Astrocyte (in vitro differentiated cells and primary cell): ENCODE data around the gene OSBPL3. TPM values are rescaled to one million over a fixed set of nuclear protein-coding genes. Genes with fewer than 3 reads are reported as not detected.

Experiments
- DNase-seq: peaks from one replicate; pipeline ENCODE4 v3.0.0-alpha.2; 2010; ENCODE audit warnings: low read depth
- FAIRE-seq: peaks from 2 replicates; lab custom pipeline; 2011; peaks lifted over from hg19 to GRCh38; lab: Jason Lieb, UNC
- H2AFZ ChIP-seq: 2 replicates; pipeline ENCODE4 v1.6.0; 2012; ENCODE audit warnings: low read depth, low read length, inconsistent platforms
- H3K27ac ChIP-seq: 2 replicates; pipeline ENCODE4 v1.5.1; 2011; ENCODE audit warnings: low read depth, low read length, inconsistent platforms
- H3K27me3 ChIP-seq: 2 replicates; pipeline ENCODE4 v1.6.0; 2011; ENCODE audit warnings: low read length, inconsistent platforms; ENCODE audit not compliant: insufficient read depth
- H3K36me3 ChIP-seq: 2 replicates; pipeline ENCODE4 v1.5.1; 2011; ENCODE audit warnings: low read length, inconsistent platforms; ENCODE audit not compliant: insufficient read depth
- H3K4me1 ChIP-seq: 2 replicates; pipeline ENCODE4 v1.5.1; 2011; ENCODE audit warnings: low read length, inconsistent platforms; ENCODE audit not compliant: insufficient read depth
- H3K4me2 ChIP-seq: 2 replicates; pipeline ENCODE4 v1.6.0; 2012; ENCODE audit warnings: low read length, inconsistent platforms
- H3K4me3 ChIP-seq: 2 replicates; pipeline ENCODE4 v1.5.1; 2011; ENCODE audit warnings: low read depth, mild to moderate bottlenecking, low read length, inconsistent platforms; ENCODE audit not compliant: insufficient read depth
- H3K79me2 ChIP-seq: 2 replicates; pipeline ENCODE4 v1.6.0; 2012; ENCODE audit warnings: mild to moderate bottlenecking, low read length, inconsistent platforms; ENCODE audit not compliant: insufficient read depth
- H3K9ac ChIP-seq: 2 replicates; pipeline ENCODE4 v1.6.0; 2012; ENCODE audit warnings: mild to moderate bottlenecking, low read length, inconsistent platforms
- H3K9me3 ChIP-seq: 2 replicates; pipeline ENCODE4 v1.5.1; 2012; ENCODE audit warnings: low read depth, mild to moderate bottlenecking, low read length, inconsistent platforms; ENCODE audit not compliant: insufficient read depth
- H4K20me1 ChIP-seq: 2 replicates; pipeline ENCODE4 v1.6.0; 2012; ENCODE audit warnings: low read length, inconsistent platforms; ENCODE audit not compliant: insufficient read depth
- H3K27ac Mint-ChIP-seq: one replicate; pipeline ENCODE4 v1.8.0; 2021; ENCODE audit warnings: mild to moderate bottlenecking, mixed read lengths; ENCODE audit not compliant: unreplicated experiment
- H3K27me3 Mint-ChIP-seq: one replicate; pipeline ENCODE4 v1.8.0; 2021; ENCODE audit warnings: low read depth, mixed read lengths; ENCODE audit not compliant: unreplicated experiment
- H3K36me3 Mint-ChIP-seq: one replicate; pipeline ENCODE4 v1.8.0; 2021; ENCODE audit warnings: low read depth, mixed read lengths; ENCODE audit not compliant: unreplicated experiment
- H3K4me1 Mint-ChIP-seq: one replicate; pipeline ENCODE4 v1.8.0; 2021; ENCODE audit warnings: low read depth, mixed read lengths; ENCODE audit not compliant: unreplicated experiment
- H3K4me3 Mint-ChIP-seq: one replicate; pipeline ENCODE4 v1.8.0; 2021; ENCODE audit warnings: mild to moderate bottlenecking, moderate library complexity, mixed read lengths; ENCODE audit not compliant: unreplicated experiment
- H3K9me3 Mint-ChIP-seq: one replicate; pipeline ENCODE4 v1.8.0; 2021; ENCODE audit warnings: mild to moderate bottlenecking, mixed read lengths; ENCODE audit not compliant: unreplicated experiment
- CTCF ChIP-seq: IDR thresholded peaks from 2 replicates; pipeline ENCODE4 v1.5.1; 2011; ENCODE audit warnings: low read depth, mild to moderate bottlenecking, inconsistent platforms, low read length, moderate library complexity; ENCODE audit not compliant: insufficient read depth
- EZH2 ChIP-seq: IDR thresholded peaks from 2 replicates; pipeline ENCODE4 v1.6.1; 2012; ENCODE audit warnings: mild to moderate bottlenecking, low read length, inconsistent platforms; ENCODE audit not compliant: insufficient read depth
- total RNA-seq: library from RNA; stranded (reverse); gene quantifications from 2 replicates; pipeline ENCODE4 v1.2.1, GENCODE V29; 2021

The OSBPL3 gene
- total RNA-seq, 1 donor from 2014 or later = 62.9 TPM

GRCh38 chr7:24967696-24968095 lies 12.3 kb downstream of the OSBPL3 start:
- Histone ChIP-seq H3K4me2 (no peak overlapping the region), H3K4me1 (peaks cover 50% of the 10 kb centered on the region), H2AFZ (no peak overlapping the region), H3K9ac (no peak overlapping the region), H3K36me3 (no peaks in the 10 kb centered on the region), H3K27ac (no peak overlapping the region), H3K4me3 (no peak overlapping the region), H3K27me3 (no peaks in the 10 kb centered on the region), H4K20me1 (peaks cover 14% of the 10 kb centered on the region), H3K9me3 (no peaks in the 10 kb centered on the region), H3K79me2 (peaks cover 97% of the 10 kb centered on the region)
- Mint-ChIP-seq H3K27me3 (no peaks in the 10 kb centered on the region), H3K36me3 (peaks cover 2% of the 10 kb centered on the region), H3K27ac (peak overlapping the region; percentile 55), H3K9me3 (no peaks in the 10 kb centered on the region), H3K4me1 (peaks cover 73% of the 10 kb centered on the region), H3K4me3 (no peak overlapping the region)
- no peak for DNase-seq
- no peak for FAIRE-seq
- no peak for TF ChIP-seq EZH2
- no peak for TF ChIP-seq CTCF

- Mint-ChIP-seq H3K4me3 (no peak overlapping the region), H3K9me3 (no peaks in the 10 kb centered on the region), H3K27me3 (no peaks in the 10 kb centered on the region), H3K36me3 (peaks cover 2% of the 10 kb centered on the region), H3K4me1 (peaks cover 67% of the 10 kb centered on the region), H3K27ac (no peak overlapping the region)
- peaks cover 41% of the 10 kb centered on the region for H3K4me1 ChIP-seq
- H3K36me3 ChIP-seq = no peaks in the 10 kb centered on the region
- peaks cover 94% of the 10 kb centered on the region for H3K79me2 ChIP-seq
- H3K9ac ChIP-seq = no peak overlapping the region
- H3K4me3 ChIP-seq = no peak overlapping the region
- no peak for DNase-seq
- TF ChIP-seq CTCF (no peak), EZH2 (no peak)
- no peak overlapping the region for H3K4me2 ChIP-seq
- H3K27ac ChIP-seq = no peak overlapping the region
- H3K27me3 ChIP-seq = no peaks in the 10 kb centered on the region
- no peak for FAIRE-seq
- H3K9me3 ChIP-seq = no peaks in the 10 kb centered on the region
- no peak overlapping the region for H2AFZ ChIP-seq
- peaks cover 14% of the 10 kb centered on the region for H4K20me1 ChIP-seq
These were observed 13.2 kb downstream of the OSBPL3 start for GRCh38 chr7:24966802-24967201.

- H3K9me3 ChIP-seq = no peaks in the 10 kb centered on the region
- peak; percentile 60 for DNase-seq
- peaks cover 14% of the 10 kb centered on the region for H4K20me1 ChIP-seq
- H3K4me1 ChIP-seq = peaks cover 33% of the 10 kb centered on the region
- no peak overlapping the region for H3K4me3 ChIP-seq
- no peak overlapping the region for H3K4me3 Mint-ChIP-seq
- peaks cover 97% of the 10 kb centered on the region for H3K79me2 ChIP-seq
- no peak overlapping the region for H2AFZ ChIP-seq
- peak overlapping the region; percentile 0 for H3K4me2 ChIP-seq
- H3K36me3 ChIP-seq = no peaks in the 10 kb centered on the region
- no peak for FAIRE-seq
- H3K4me1 Mint-ChIP-seq = peaks cover 59% of the 10 kb centered on the region
- no peaks in the 10 kb centered on the region for H3K9me3 Mint-ChIP-seq
- no peaks in the 10 kb centered on the region for H3K27me3 ChIP-seq
- peaks cover 5% of the 10 kb centered on the region for H3K36me3 Mint-ChIP-seq
- no peak overlapping the region for H3K9ac ChIP-seq
- no peak for TF ChIP-seq EZH2
- no peak for TF ChIP-seq CTCF
- no peak overlapping the region for H3K27ac ChIP-seq
- H3K27me3 Mint-ChIP-seq = no peaks in the 10 kb centered on the region
- peak overlapping the region; percentile 54 for H3K27ac Mint-ChIP-seq
These were observed 13.9 kb downstream of the OSBPL3 start for GRCh38 chr7:24965831-24966708.
